GM13976 (cell line): Measurements from ENCODE around the gene PPIP5K2.
"Not testable (repeated sequence)": the region's sequence is repeated elsewhere in the genome, so short reads cannot be mapped to it uniquely, and the experiment has no call there.

Experiments
- DNase-seq: peaks from one replicate; pipeline ENCODE4 v3.0.0; 2012; ENCODE audit warnings: low spot score
- in situ Hi-C: fragments of 300-500 bp; cut with MboI; formaldehyde crosslinking; loops from one replicate; pipeline ENCODE4 v1.12.0; 2022; ENCODE audit warnings: low sequenced_read_pairs, mixed read lengths, inconsistent platforms; ENCODE audit not compliant: unreplicated experiment
- TF ChIP-seq, protein P1 (sequence below): IDR thresholded peaks from 2 replicates; pipeline ENCODE4 v1.5.1; 2012; ENCODE audit warnings: borderline replicate concordance, mild to moderate bottlenecking; ENCODE audit not compliant: insufficient read depth; ENCODE audit errors: extremely low read depth, missing control alignments, control extremely low read depth

PPIP5K2 gene

GRCh38 chr5:103119765-103120606 is at the start of gene PPIP5K2, which contains the start of gene GIN1:
TSS of gene PPIP5K2 (plus strand) at chr5:103120301. CDS start at chr5:103129590, 9,289 bp downstream.
TSS of gene GIN1 (minus strand) at chr5:103120138. CDS start at chr5:103108707, 11,431 bp downstream.
- TF ChIP-seq, protein P1, sequence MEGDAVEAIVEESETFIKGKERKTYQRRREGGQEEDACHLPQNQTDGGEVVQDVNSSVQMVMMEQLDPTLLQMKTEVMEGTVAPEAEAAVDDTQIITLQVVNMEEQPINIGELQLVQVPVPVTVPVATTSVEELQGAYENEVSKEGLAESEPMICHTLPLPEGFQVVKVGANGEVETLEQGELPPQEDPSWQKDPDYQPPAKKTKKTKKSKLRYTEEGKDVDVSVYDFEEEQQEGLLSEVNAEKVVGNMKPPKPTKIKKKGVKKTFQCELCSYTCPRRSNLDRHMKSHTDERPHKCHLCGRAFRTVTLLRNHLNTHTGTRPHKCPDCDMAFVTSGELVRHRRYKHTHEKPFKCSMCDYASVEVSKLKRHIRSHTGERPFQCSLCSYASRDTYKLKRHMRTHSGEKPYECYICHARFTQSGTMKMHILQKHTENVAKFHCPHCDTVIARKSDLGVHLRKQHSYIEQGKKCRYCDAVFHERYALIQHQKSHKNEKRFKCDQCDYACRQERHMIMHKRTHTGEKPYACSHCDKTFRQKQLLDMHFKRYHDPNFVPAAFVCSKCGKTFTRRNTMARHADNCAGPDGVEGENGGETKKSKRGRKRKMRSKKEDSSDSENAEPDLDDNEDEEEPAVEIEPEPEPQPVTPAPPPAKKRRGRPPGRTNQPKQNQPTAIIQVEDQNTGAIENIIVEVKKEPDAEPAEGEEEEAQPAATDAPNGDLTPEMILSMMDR: no peak
- peak; percentile 78 for DNase-seq
- in situ Hi-C loops: loop anchor here (25.0 kb wide), 1 partner anchor 333 kb away; no protein-coding TSS in a partner anchor

GRCh38 chr5:103073500-103073899 is 46.6 kb upstream of the PPIP5K2 start:
- DNase-seq, in situ Hi-C loops: not testable (repeated sequence)

DNA sequence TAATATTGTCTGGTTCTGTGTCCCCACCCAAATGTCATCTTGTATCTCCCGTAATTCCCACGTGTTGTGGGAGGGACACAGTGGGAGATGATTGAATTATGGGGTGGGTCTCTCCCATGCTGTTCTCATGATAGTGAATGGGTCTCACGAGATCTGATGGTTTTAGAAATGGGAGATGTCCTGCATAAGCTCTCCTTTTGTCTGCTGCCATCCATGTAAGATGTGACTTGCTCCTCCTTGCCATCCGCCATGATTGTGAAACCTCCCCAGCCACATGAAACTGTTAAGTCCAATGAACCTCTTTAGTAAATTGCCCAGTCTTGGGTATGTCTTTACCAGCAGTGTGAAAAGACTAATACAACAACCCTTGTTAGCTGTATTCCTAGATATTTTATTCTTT is 44.7 kb upstream of the PPIP5K2 start:
- in situ Hi-C loops: no loop called here
- no peak for DNase-seq
- TF ChIP-seq, protein P1: no peak

- in situ Hi-C loops: no loop called here
- TF ChIP-seq, protein P1: no peak
- no peak for DNase-seq
Observed at GRCh38 chr5:103079796-103080195, 40.3 kb upstream of the PPIP5K2 start.

DNA sequence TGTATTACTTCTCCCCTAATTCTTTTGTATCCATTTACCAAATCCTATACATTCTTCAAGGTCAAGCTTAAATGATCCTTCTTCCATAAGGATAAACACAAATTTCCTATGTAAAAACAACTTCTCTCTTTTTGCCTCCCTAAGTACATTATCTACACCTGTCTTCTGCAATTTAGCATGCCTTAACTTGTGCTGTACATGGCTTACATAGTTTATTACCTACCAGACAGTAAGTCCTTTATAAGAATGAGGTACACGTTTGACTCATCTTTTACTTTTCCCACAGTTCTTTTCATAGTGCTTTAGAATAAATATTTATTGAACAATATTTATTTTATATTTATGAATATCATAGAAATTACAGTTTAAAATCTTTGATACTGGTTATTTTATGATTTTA is 33.6 kb upstream of the PPIP5K2 start:
- TF ChIP-seq, protein P1: no peak
- no peak for DNase-seq
- in situ Hi-C loops: no loop called here

- TF ChIP-seq, protein P1: no peak
- in situ Hi-C loops: no loop called here
Observed at GRCh38 chr5:103089272-103089671, 30.8 kb upstream of the PPIP5K2 start.

GRCh38 chr5:103090791-103091190 is 29.3 kb upstream of the PPIP5K2 start:
- in situ Hi-C loops: no loop called here
- no peak for DNase-seq
- TF ChIP-seq, protein P1: no peak

More at GRCh38 chr5:103089272-103089671, 30.8 kb upstream of the PPIP5K2 start:
- no peak for DNase-seq
